Spleen (tissue), 7 donors: ENCODE data around the gene USP2.
"Not testable (repeated sequence)": the region's sequence is repeated elsewhere in the genome, so short reads cannot be mapped to it uniquely, and the experiment has no call there.

Experiments used
- CTCF ChIP-seq, 11 experiments: fragments of 200-600 bp in 7 of 11; fragments of 450-650 bp in 4 of 11; sonication (generic) in 4 of 11; IDR thresholded peaks in 8 of 11; conservative IDR thresholded peaks in 3 of 11; 1 replicate in 7 of 11; 2 replicates in 4 of 11; pipeline versions ENCODE4 v1.4.0 to v1.8.0; 2016 to 2021; ENCODE audit warnings: antibody characterized with exemption in 11 of 11, inconsistent platforms in 4 of 11, mild to moderate bottlenecking in 1 of 11
- POLR2A ChIP-seq, 3 donors: fragments of 450-650 bp; IDR thresholded peaks; one replicate each; pipeline ENCODE4 v1.5.1; 2017; ENCODE audit warnings: antibody characterized with exemption in 3 of 3, mild to moderate bottlenecking in 1 of 3
- POLR2AphosphoS5 ChIP-seq, 3 donors: sonication (generic); formaldehyde crosslinking; IDR thresholded peaks; one replicate each; pipeline ENCODE4 v1.5.1; 2017; ENCODE audit warnings: antibody characterized with exemption in 3 of 3
- donor health status: DM: no; HTN: no; CAD: no; lungs with moderate emphysema.
- donor health status: DM: no; HTN: no; CAD: no.
- donor health status: DM: no; HTN: no; CAD: no.

GRCh38 chr11:119405448-119405847 is 24.0 kb upstream of the USP2 start:
- not testable (repeated sequence) for TF ChIP-seq POLR2AphosphoS5 (IDR thresholded peaks at IDR 0.05); CTCF (IDR thresholded peaks at IDR 0.05 in 8 of 11, conservative IDR thresholded peaks at IDR 0.05 in 3 of 11); POLR2A (IDR thresholded peaks at IDR 0.05)
